ENCODE data around the gene LRTM2. TPM values are rescaled to one million over a fixed set of nuclear protein-coding genes. Genes with fewer than 3 reads are reported as not detected.

The LRTM2 gene
- total RNA-seq, 2 donors from 2014 or later = not detected

DNA sequence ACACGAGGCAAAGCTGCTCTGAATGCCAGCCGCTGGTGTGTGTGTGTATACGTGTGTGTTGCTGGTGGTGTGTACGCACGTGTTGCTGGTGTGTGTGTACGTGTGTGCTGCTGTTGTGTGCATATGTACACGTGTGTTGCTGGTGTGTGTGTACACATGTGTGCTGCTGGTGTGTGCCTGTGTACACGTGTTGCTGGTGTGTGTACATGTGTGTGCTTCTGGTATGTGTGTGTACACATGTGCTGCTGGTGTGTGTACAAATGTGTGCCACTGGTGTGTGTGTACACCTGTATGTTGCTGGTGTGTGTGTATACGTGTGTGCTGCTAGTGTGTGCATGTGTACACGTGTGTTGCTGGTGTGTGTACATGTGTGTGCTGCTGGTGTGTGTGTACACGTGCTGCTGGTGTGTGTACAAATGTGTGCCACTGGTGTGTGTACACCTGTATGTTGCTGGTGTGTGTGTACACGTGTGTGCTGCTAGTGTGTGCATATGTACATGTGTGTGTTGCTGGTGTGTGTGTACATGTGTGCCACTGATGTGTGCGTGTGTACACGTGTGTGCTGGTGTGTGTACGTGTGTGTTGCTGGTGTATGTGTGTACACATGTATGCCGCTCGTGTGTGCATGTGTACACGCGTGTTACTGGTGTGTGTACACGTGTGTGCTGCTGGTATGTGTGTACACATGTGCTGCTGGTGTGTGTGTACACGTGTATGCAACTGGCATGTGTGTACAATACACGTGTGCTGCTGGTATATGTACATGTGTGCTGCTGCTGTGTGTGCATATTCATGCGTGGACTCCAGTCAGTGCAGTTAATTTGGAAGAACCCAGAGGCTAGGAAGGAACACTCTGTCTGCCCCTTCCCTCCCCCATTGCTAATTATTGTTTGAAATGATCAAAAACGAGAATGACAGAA, 50.9 kb downstream of the LRTM2 start:
- H3K9me3 ChIP-seq = no peaks in the 10 kb centered on the region
- 71 to 72% methylated on average over 24 of the region's 24 CpGs for WGBS, 2 donors
- no peak for DNase-seq
- no peaks in the 10 kb centered on the region for H3K4me1 ChIP-seq
- no peak for TF ChIP-seq POLR2A (IDR thresholded peaks at IDR 0.05)
- TF ChIP-seq, protein P1, sequence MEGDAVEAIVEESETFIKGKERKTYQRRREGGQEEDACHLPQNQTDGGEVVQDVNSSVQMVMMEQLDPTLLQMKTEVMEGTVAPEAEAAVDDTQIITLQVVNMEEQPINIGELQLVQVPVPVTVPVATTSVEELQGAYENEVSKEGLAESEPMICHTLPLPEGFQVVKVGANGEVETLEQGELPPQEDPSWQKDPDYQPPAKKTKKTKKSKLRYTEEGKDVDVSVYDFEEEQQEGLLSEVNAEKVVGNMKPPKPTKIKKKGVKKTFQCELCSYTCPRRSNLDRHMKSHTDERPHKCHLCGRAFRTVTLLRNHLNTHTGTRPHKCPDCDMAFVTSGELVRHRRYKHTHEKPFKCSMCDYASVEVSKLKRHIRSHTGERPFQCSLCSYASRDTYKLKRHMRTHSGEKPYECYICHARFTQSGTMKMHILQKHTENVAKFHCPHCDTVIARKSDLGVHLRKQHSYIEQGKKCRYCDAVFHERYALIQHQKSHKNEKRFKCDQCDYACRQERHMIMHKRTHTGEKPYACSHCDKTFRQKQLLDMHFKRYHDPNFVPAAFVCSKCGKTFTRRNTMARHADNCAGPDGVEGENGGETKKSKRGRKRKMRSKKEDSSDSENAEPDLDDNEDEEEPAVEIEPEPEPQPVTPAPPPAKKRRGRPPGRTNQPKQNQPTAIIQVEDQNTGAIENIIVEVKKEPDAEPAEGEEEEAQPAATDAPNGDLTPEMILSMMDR (IDR thresholded peaks at IDR 0.05) = peak in 1 of 7 experiments; percentile 19
- no peak overlapping the region for H3K27ac ChIP-seq
- no peak for ATAC-seq
- H3K4me3 ChIP-seq = no peak overlapping the region
- intact Hi-C loops (cut with DNase I) = no loop called here
- H3K27me3 ChIP-seq = no peaks in the 10 kb centered on the region
- no peaks in the 10 kb centered on the region for H3K36me3 ChIP-seq (replicated peaks in 1 of 2; ENCODE audit: insufficient read depth in 1 of 2, low read depth in 2 of 2)

DNA sequence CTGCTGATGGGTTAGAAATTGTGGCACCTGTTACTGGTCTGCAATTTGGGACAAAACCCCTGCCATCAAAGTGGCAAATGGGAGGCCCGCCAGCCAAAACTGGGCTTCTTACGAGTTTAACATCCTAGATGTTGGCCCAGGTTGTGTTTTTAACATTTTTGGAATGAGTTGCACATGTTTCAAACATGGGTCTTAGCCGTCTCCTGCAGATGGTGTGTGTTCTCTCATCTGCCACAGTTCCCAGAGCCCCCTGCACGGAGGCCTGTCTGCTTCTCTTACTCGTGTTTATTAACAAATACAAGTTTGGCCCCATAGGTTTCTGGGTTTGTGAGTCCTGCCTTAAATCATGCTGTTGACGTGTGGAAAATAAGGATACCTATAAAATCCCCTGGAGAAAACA, 51.6 kb downstream of the LRTM2 start:
- WGBS, 2 donors = 56 to 59% methylated on average over 6 of the region's 6 CpGs
- DNase-seq (no peak), ATAC-seq (no peak)
- Histone ChIP-seq H3K36me3 (replicated peaks in 1 of 2; ENCODE audit: insufficient read depth in 1 of 2, low read depth in 2 of 2) (no peaks in the 10 kb centered on the region), H3K4me3 (no peak overlapping the region), H3K27ac (no peak overlapping the region), H3K9me3 (no peaks in the 10 kb centered on the region), H3K4me1 (no peaks in the 10 kb centered on the region), H3K27me3 (no peaks in the 10 kb centered on the region)
- TF ChIP-seq, protein P1 (IDR thresholded peaks at IDR 0.05) = no peak
- no peak for TF ChIP-seq POLR2A (IDR thresholded peaks at IDR 0.05)
- intact Hi-C loops (cut with DNase I) = no loop called here

DNA sequence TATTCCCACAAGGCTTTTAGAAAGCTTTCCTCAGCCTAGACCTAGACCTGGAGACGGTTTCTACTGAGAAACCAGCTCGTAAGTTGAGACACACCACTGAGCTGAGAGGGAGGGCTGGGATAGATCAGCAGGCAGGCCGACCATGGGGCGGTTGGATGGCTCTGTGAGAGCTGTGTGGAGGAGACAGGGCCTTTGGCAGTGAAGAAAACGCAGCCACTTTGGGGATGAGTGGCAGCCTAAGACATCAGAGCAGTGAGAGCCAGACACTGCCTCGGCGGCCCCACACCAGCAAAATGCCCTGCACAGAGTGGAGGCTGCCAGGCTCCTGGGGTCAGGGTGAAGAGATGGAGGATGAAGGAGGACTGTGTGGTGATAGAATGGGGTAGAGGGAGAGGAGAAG, 52.1 kb downstream of the LRTM2 start:
- Histone ChIP-seq H3K27ac (no peak overlapping the region), H3K4me3 (no peak overlapping the region), H3K27me3 (no peaks in the 10 kb centered on the region), H3K4me1 (no peaks in the 10 kb centered on the region), H3K36me3 (replicated peaks in 1 of 2; ENCODE audit: insufficient read depth in 1 of 2, low read depth in 2 of 2) (no peaks in the 10 kb centered on the region), H3K9me3 (no peaks in the 10 kb centered on the region)
- TF ChIP-seq, protein P1 (IDR thresholded peaks at IDR 0.05) = no peak
- no peak for TF ChIP-seq POLR2A (IDR thresholded peaks at IDR 0.05)
- DNase-seq (no peak), ATAC-seq (no peak)
- intact Hi-C loops (cut with DNase I) = no loop called here
- WGBS, 2 donors = 80 to 88% methylated on average over 7 of the region's 7 CpGs

DNA sequence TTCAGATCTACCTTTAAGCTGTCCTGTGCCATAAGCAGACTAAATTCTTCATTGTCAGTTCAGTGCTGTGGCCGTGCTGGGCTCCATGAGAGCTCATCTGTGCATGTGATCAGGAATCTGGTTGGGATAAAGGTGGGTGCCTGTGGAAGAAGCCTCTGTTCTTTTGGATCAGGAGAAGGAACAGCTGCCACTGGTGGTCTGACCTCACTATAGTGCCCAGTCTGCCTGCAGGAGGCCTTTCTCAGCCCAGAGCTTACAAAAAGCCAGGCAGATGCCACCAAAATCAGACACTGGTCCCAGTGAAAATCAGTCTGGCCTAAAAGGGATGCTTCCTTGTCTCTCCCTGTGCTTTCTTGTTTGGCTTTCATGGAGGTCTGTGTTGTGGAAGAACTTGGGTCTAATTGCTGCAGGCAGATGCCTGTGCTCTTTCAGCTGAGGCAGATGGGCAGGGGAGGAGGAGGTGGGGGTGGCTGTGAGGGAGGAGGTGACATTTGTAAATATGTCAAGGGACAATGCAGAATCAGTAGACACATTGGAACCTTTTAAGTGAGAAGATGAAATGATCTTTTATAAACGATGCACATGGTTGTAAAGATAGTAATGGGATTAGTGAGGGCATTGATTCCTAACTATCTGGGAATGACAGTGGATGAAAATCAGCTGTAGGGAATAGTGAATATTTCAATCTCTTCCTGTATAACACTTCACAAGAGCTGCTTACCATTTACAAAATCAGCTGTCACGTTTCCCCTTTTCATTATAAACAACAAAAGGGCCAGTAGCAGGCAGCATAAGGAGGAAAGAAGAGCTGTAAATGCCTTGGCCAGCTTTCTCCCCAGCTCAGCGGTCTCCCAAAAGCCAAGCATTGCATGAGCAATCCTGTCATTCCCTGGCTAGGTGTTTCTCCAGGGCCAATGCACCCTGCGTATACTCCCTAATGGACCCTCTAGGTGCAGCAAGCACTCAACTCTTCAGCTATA, 53.5 kb downstream of the LRTM2 start:
- no peak for TF ChIP-seq POLR2A (IDR thresholded peaks at IDR 0.05)
- TF ChIP-seq, protein P1 (IDR thresholded peaks at IDR 0.05) = no peak
- H3K9me3 ChIP-seq = no peaks in the 10 kb centered on the region
- no peaks in the 10 kb centered on the region for H3K4me1 ChIP-seq
- whole genome bisulfite sequencing, 2 donors = 63 to 69% methylated on average over 5 of the region's 5 CpGs
- no peak overlapping the region for H3K27ac ChIP-seq
- no peak for DNase-seq
- intact Hi-C loops (cut with DNase I) = no loop called here
- no peaks in the 10 kb centered on the region for H3K36me3 ChIP-seq (replicated peaks in 1 of 2; ENCODE audit: insufficient read depth in 1 of 2, low read depth in 2 of 2)
- no peak for ATAC-seq
- H3K27me3 ChIP-seq = no peaks in the 10 kb centered on the region
- no peak overlapping the region for H3K4me3 ChIP-seq

Measured in body of pancreas (tissue), 4 donors.